Breast epithelium (tissue), 3 donors: ENCODE measurements around the gene CACNA1A.

Source experiments
- POLR2A ChIP-seq: fragments of 450-650 bp; IDR thresholded peaks from one replicate; pipeline ENCODE4 v1.6.1; 2016; ENCODE audit warnings: antibody characterized with exemption, mild to moderate bottlenecking, moderate library complexity
- POLR2AphosphoS5 ChIP-seq, 3 donors: sonication (generic); formaldehyde crosslinking; IDR thresholded peaks; one replicate each; pipeline ENCODE4 v1.6.1; 2017; ENCODE audit warnings: antibody characterized with exemption in 3 of 3

GRCh38 chr19:13330285-13330684 lies 176.0 kb downstream of the CACNA1A start:
- no peak for TF ChIP-seq POLR2AphosphoS5 (IDR thresholded peaks at IDR 0.05)
- no peak for TF ChIP-seq POLR2A
